Raji (cell line): ENCODE data around the gene NECTIN1.
A peak's percentile ranks its signal among the peaks of the same experiment; 100 is the strongest.

Experiments used
- POLR2A ChIP-seq: IDR thresholded peaks from 2 replicates; pipeline ENCODE4 v1.6.1; 2011; ENCODE audit warnings: low read depth, low read length, control low read depth; ENCODE audit not compliant: insufficient read depth

Gene NECTIN1

GRCh38 chr11:119686177-119686882, 42.7 kb downstream of the NECTIN1 start:
- TF ChIP-seq POLR2A, result no peak

GRCh38 chr11:119685111-119685746, 43.8 kb downstream of the NECTIN1 start:
- no peak for TF ChIP-seq POLR2A

- TF ChIP-seq POLR2A, result no peak
Observed at GRCh38 chr11:119684361-119685110, 44.5 kb downstream of the NECTIN1 start.

- TF ChIP-seq POLR2A, result no peak
Observed at GRCh38 chr11:119683783-119684182, 45.2 kb downstream of the NECTIN1 start.

- TF ChIP-seq POLR2A, result no peak
Observed at GRCh38 chr11:119681361-119681910, 47.6 kb downstream of the NECTIN1 start.

GRCh38 chr11:119680541-119681360, 48.2 kb downstream of the NECTIN1 start:
- TF ChIP-seq POLR2A, result no peak

GRCh38 chr11:119679346-119679745, 49.7 kb downstream of the NECTIN1 start:
- no peak for TF ChIP-seq POLR2A

GRCh38 chr11:119678351-119678750, 50.6 kb downstream of the NECTIN1 start:
- no peak for TF ChIP-seq POLR2A

- TF ChIP-seq POLR2A, result no peak
Observed at GRCh38 chr11:119677840-119678239, 51.2 kb downstream of the NECTIN1 start.

- TF ChIP-seq POLR2A, result no peak
Observed at GRCh38 chr11:119676461-119677020, 52.5 kb downstream of the NECTIN1 start.

- TF ChIP-seq POLR2A, result peak; percentile 50
Observed at GRCh38 chr11:119673759-119674336, 55.2 kb downstream of the NECTIN1 start.

- TF ChIP-seq POLR2A, result no peak
Observed at GRCh38 chr11:119673052-119673758, 55.8 kb downstream of the NECTIN1 start.

GRCh38 chr11:119672597-119672996, 56.4 kb downstream of the NECTIN1 start:
- no peak for TF ChIP-seq POLR2A

GRCh38 chr11:119671561-119672015, 57.4 kb downstream of the NECTIN1 start:
- TF ChIP-seq POLR2A, result no peak

GRCh38 chr11:119671051-119671450, 57.9 kb downstream of the NECTIN1 start:
- no peak for TF ChIP-seq POLR2A
